ENCODE measurements around the gene PDE11A.
"Not testable (repeated sequence)": the region's sequence is repeated elsewhere in the genome, so short reads cannot be mapped to it uniquely, and the experiment has no call there.

GRCh38 chr2:177947598-177947997 lies 125.0 kb downstream of the PDE11A start:
- TF ChIP-seq POLR2A, EP300 (IDR thresholded peaks at IDR 0.05): not testable (repeated sequence)
- TF ChIP-seq, protein P1, sequence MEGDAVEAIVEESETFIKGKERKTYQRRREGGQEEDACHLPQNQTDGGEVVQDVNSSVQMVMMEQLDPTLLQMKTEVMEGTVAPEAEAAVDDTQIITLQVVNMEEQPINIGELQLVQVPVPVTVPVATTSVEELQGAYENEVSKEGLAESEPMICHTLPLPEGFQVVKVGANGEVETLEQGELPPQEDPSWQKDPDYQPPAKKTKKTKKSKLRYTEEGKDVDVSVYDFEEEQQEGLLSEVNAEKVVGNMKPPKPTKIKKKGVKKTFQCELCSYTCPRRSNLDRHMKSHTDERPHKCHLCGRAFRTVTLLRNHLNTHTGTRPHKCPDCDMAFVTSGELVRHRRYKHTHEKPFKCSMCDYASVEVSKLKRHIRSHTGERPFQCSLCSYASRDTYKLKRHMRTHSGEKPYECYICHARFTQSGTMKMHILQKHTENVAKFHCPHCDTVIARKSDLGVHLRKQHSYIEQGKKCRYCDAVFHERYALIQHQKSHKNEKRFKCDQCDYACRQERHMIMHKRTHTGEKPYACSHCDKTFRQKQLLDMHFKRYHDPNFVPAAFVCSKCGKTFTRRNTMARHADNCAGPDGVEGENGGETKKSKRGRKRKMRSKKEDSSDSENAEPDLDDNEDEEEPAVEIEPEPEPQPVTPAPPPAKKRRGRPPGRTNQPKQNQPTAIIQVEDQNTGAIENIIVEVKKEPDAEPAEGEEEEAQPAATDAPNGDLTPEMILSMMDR (IDR thresholded peaks at IDR 0.05), result not testable (repeated sequence)
